Measurements from ENCODE around the gene YBX3. TPM values are rescaled to one million over a fixed set of nuclear protein-coding genes. Genes with fewer than 3 reads are reported as not detected.

Gene YBX3
- total and polyA plus RNA-seq, 2 of the 13 experiments (the other 11 are each of a cell fraction or from before 2014, with no cell fraction given): 77.5 to 99.6 TPM

- TF ChIP-seq BCLAF1 (IDR thresholded peaks at IDR 0.05): no peak
- no peak for TF ChIP-seq ARHGAP35 (CRISPR knock-in tag; IDR thresholded peaks at IDR 0.05; ENCODE audit: borderline replicate concordance)
- peak; percentile 97 for TF ChIP-seq ZBTB21 (CRISPR knock-in tag; IDR thresholded peaks at IDR 0.05)
- TF ChIP-seq, protein P1, sequence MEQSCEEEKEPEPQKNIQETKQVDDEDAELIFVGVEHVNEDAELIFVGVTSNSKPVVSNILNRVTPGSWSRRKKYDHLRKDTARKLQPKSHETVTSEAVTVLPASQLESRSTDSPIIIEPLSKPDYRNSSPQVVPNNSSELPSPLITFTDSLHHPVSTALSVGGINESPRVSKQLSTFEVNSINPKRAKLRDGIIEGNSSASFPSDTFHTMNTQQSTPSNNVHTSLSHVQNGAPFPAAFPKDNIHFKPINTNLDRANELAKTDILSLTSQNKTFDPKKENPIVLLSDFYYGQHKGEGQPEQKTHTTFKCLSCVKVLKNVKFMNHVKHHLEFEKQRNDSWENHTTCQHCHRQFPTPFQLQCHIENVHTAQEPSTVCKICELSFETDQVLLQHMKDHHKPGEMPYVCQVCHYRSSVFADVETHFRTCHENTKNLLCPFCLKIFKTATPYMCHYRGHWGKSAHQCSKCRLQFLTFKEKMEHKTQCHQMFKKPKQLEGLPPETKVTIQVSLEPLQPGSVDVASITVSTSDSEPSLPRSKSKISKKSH (CRISPR knock-in tag; IDR thresholded peaks at IDR 0.05; ENCODE audit: borderline replicate concordance): no peak
- no peak for TF ChIP-seq SRSF4 (IDR thresholded peaks at IDR 0.05; ENCODE audit: low read depth, low read length, poor library complexity, severe bottlenecking)
- no peak for TF ChIP-seq ZNF12 (CRISPR knock-in tag; IDR thresholded peaks at IDR 0.05)
- no peak for TF ChIP-seq RFX5 (IDR thresholded peaks at IDR 0.05; ENCODE audit: low read depth, low read length)
- no peak for TF ChIP-seq RELA (CRISPR knock-in tag; IDR thresholded peaks at IDR 0.05)
- TF ChIP-seq PHF5A (CRISPR knock-in tag; IDR thresholded peaks at IDR 0.05; ENCODE audit: low read depth, unreplicated experiment): no peak
- TF ChIP-seq TBL1XR1 (IDR thresholded peaks at IDR 0.05; ENCODE audit: borderline replicate concordance, low read length, partially characterized antibody): no peak
- TF ChIP-seq ZFP62 (CRISPR knock-in tag; IDR thresholded peaks at IDR 0.05): no peak
- TF ChIP-seq ZNF256 (CRISPR knock-in tag; conservative IDR thresholded peaks at IDR 0.05): no peak
- no peak for TF ChIP-seq TBP (CRISPR knock-in tag; IDR thresholded peaks at IDR 0.05)
- no peak; the same call in 1 of the 2 replicates for TF ChIP-seq ZSCAN25 (CRISPR knock-in tag; IDR thresholded peaks at IDR 0.05)
- no peak for TF ChIP-seq ZNF557 (CRISPR knock-in tag; IDR thresholded peaks at IDR 0.05)
- TF ChIP-seq ZFP90 (CRISPR knock-in tag; IDR thresholded peaks at IDR 0.05; ENCODE audit: borderline replicate concordance): no peak
- TF ChIP-seq ARID4A (CRISPR knock-in tag; IDR thresholded peaks at IDR 0.05; ENCODE audit: borderline replicate concordance): peak; percentile 90
- TF ChIP-seq, protein P2, sequence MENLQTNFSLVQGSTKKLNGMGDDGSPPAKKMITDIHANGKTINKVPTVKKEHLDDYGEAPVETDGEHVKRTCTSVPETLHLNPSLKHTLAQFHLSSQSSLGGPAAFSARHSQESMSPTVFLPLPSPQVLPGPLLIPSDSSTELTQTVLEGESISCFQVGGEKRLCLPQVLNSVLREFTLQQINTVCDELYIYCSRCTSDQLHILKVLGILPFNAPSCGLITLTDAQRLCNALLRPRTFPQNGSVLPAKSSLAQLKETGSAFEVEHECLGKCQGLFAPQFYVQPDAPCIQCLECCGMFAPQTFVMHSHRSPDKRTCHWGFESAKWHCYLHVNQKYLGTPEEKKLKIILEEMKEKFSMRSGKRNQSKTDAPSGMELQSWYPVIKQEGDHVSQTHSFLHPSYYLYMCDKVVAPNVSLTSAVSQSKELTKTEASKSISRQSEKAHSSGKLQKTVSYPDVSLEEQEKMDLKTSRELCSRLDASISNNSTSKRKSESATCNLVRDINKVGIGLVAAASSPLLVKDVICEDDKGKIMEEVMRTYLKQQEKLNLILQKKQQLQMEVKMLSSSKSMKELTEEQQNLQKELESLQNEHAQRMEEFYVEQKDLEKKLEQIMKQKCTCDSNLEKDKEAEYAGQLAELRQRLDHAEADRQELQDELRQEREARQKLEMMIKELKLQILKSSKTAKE (CRISPR knock-in tag; IDR thresholded peaks at IDR 0.05; ENCODE audit: borderline replicate concordance): peak; percentile 62
Measured at GRCh38 chr12:10721651-10722501, 1.2 kb downstream of the YBX3 start (continued).

Data from HepG2 (cell line).